H1 (cell line): Measurements from ENCODE around the gene ROS1.

Experiments used
- ASH2L ChIP-seq: fragments of 200-600, 300-600 bp; sonication (generic); IDR thresholded peaks from one replicate; pipeline ENCODE4 v1.7.1; 2017; ENCODE audit warnings: low read length
- CBX5 ChIP-seq: fragments of 300-800, 300-1000 bp; sonication (generic); IDR thresholded peaks from 2 replicates; pipeline ENCODE4 v1.7.1; 2016; ENCODE audit warnings: antibody characterized with exemption, low read length, low read depth
- CTCF ChIP-seq, 3 experiments: IDR thresholded peaks; 1 replicate in 2 of 3; 2 replicates in 1 of 3; pipeline versions ENCODE4 v1.5.1 to v1.6.1; 2011; ENCODE audit warnings: low read length in 3 of 3, mild to moderate bottlenecking in 3 of 3, inconsistent platforms in 2 of 3, low read depth in 1 of 3, moderate library complexity in 1 of 3; ENCODE audit not compliant: insufficient read depth in 1 of 3; ENCODE audit errors: control extremely low read depth in 1 of 3
- EZH2 ChIP-seq: fragments of 200-600 bp; sonication (generic); IDR thresholded peaks from 2 replicates; pipeline ENCODE4 v1.7.1; 2012; ENCODE audit warnings: low read depth, mild to moderate bottlenecking, moderate library complexity, low read length, inconsistent platforms; ENCODE audit not compliant: severe bottlenecking
- FOSL1 ChIP-seq: IDR thresholded peaks from 2 replicates; pipeline ENCODE4 v1.6.1; 2011; ENCODE audit warnings: mild to moderate bottlenecking, low read depth, low read length, moderate library complexity; ENCODE audit not compliant: insufficient read depth
- POLR2AphosphoS5 ChIP-seq: IDR thresholded peaks from 2 replicates; pipeline ENCODE4 v1.6.1; 2011; ENCODE audit warnings: low read depth, low read length
- RFX5 ChIP-seq: IDR thresholded peaks from 2 replicates; pipeline ENCODE4 v1.6.1; 2011; ENCODE audit warnings: low read depth, low read length, improper control_type of control experiment, borderline replicate concordance
- SAP30 ChIP-seq: fragments of 300-600 bp; sonication (generic); IDR thresholded peaks from 2 replicates; pipeline ENCODE4 v1.7.1; 2012; ENCODE audit warnings: low read length, moderate library complexity, mild to moderate bottlenecking, inconsistent platforms; ENCODE audit not compliant: insufficient read depth, insufficient replicate concordance
- SIN3A ChIP-seq, 2 experiments: IDR thresholded peaks in 1 of 2; conservative IDR thresholded peaks in 1 of 2; 2 replicates each; pipeline ENCODE4 v1.6.1; 2011 to 2012; ENCODE audit warnings: low read length in 2 of 2, improper control_type of control experiment in 1 of 2, low read depth in 1 of 2, mild to moderate bottlenecking in 1 of 2
- SP2 ChIP-seq: IDR thresholded peaks from 2 replicates; pipeline ENCODE4 v1.6.1; 2012; ENCODE audit warnings: mild to moderate bottlenecking, low read length, inconsistent platforms
- SRF ChIP-seq: IDR thresholded peaks from 2 replicates; pipeline ENCODE4 v1.6.1; 2011; ENCODE audit warnings: mild to moderate bottlenecking, low read depth, low read length, moderate library complexity
- YY1 ChIP-seq: IDR thresholded peaks from 2 replicates; pipeline ENCODE4 v1.6.1; 2011; ENCODE audit warnings: low read depth, mild to moderate bottlenecking, low read length
- TF ChIP-seq, protein P1 (sequence below): IDR thresholded peaks from 2 replicates; pipeline ENCODE4 v1.6.1; 2011; ENCODE audit warnings: low read length, improper control_type of control experiment
- TF ChIP-seq, protein P2 (sequence below): IDR thresholded peaks from 2 replicates; pipeline ENCODE4 v1.6.1; 2012; ENCODE audit warnings: inconsistent platforms

DNA sequence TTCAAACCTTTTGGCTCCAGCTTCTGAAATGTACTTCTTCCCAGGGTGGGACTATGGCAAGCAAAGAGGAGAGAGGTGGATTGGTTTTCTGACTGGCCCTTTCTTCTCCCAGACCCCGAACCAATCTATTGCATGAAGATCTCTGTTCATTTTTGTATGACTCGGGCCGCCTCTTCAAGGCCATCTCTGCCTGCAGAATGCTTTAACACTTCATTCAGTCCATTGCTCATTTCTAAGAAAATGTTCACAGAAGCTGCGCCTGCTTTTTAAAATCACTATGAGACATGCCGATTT is 158.7 kb downstream of the ROS1 start:
- TF ChIP-seq POLR2AphosphoS5 (no peak), CTCF (IDR thresholded peaks at IDR 0.05; ENCODE audit: control extremely low read depth in 1 of 3, insufficient read depth in 1 of 3, low read depth in 1 of 3, low read length in 3 of 3) (no peak), SP2 (no peak), SRF (no peak), EZH2 (no peak), SAP30 (no peak), ASH2L (no peak), CBX5 (no peak), SIN3A (conservative IDR thresholded peaks at IDR 0.05 in 1 of 2, IDR thresholded peaks at IDR 0.05 in 1 of 2; ENCODE audit: low read depth in 1 of 2, low read length in 2 of 2) (no peak), FOSL1 (no peak), YY1 (no peak), RFX5 (no peak)
- TF ChIP-seq, protein P1, sequence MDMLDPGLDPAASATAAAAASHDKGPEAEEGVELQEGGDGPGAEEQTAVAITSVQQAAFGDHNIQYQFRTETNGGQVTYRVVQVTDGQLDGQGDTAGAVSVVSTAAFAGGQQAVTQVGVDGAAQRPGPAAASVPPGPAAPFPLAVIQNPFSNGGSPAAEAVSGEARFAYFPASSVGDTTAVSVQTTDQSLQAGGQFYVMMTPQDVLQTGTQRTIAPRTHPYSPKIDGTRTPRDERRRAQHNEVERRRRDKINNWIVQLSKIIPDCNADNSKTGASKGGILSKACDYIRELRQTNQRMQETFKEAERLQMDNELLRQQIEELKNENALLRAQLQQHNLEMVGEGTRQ, result no peak
- TF ChIP-seq, protein P2, sequence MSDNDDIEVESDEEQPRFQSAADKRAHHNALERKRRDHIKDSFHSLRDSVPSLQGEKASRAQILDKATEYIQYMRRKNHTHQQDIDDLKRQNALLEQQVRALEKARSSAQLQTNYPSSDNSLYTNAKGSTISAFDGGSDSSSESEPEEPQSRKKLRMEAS, result no peak
